Activated T-helper 1 cell treated with Interleukin-2 at 50 U/mL for 16 hours (primary cell): ENCODE results near the gene SPTBN1.

Source experiments
- DNase-seq: peaks from one replicate; pipeline ENCODE4 v3.0.0-alpha.2; 2020; ENCODE audit warnings: low read depth

The SPTBN1 gene

GRCh38 chr2:54590216-54591120 is 134.3 kb downstream of the SPTBN1 start:
- DNase-seq: no peak

GRCh38 chr2:54591551-54591950 is 135.4 kb downstream of the SPTBN1 start:
- DNase-seq: no peak

- DNase-seq: no peak
These were observed 137.1 kb downstream of the SPTBN1 start for GRCh38 chr2:54593249-54593648.

- DNase-seq: no peak
These were observed 137.9 kb downstream of the SPTBN1 start for GRCh38 chr2:54594048-54594447.

- no peak for DNase-seq
These were observed 139.2 kb downstream of the SPTBN1 start for GRCh38 chr2:54595161-54595803.

GRCh38 chr2:54595999-54596902 is 140.1 kb downstream of the SPTBN1 start:
- DNase-seq: no peak

- DNase-seq: no peak
These were observed 141.2 kb downstream of the SPTBN1 start for GRCh38 chr2:54597153-54597848.

- DNase-seq: no peak
These were observed 142.5 kb downstream of the SPTBN1 start for GRCh38 chr2:54598347-54599325.

- DNase-seq: no peak
These were observed 143.2 kb downstream of the SPTBN1 start for GRCh38 chr2:54599326-54599710.

- DNase-seq: no peak
These were observed 143.8 kb downstream of the SPTBN1 start for GRCh38 chr2:54599914-54600313.

- DNase-seq: no peak
These were observed 145.2 kb downstream of the SPTBN1 start for GRCh38 chr2:54601339-54601738.

GRCh38 chr2:54602736-54603322 is 146.7 kb downstream of the SPTBN1 start:
- DNase-seq: no peak

- DNase-seq: no peak
These were observed 147.2 kb downstream of the SPTBN1 start for GRCh38 chr2:54603357-54603756.

- DNase-seq: no peak
These were observed 147.7 kb downstream of the SPTBN1 start for GRCh38 chr2:54603796-54604195.

- no peak for DNase-seq
These were observed 148.7 kb downstream of the SPTBN1 start for GRCh38 chr2:54604871-54605270.

GRCh38 chr2:54605836-54606235 is 149.7 kb downstream of the SPTBN1 start:
- DNase-seq: no peak

- no peak for DNase-seq
These were observed 150.3 kb downstream of the SPTBN1 start for GRCh38 chr2:54606393-54606958.

GRCh38 chr2:54608224-54608623 is 152.1 kb downstream of the SPTBN1 start:
- DNase-seq: no peak

GRCh38 chr2:54609241-54609640 is 153.1 kb downstream of the SPTBN1 start:
- no peak for DNase-seq

GRCh38 chr2:54609647-54610046 is 153.5 kb downstream of the SPTBN1 start:
- DNase-seq: no peak
